C1 segment of cervical spinal cord (tissue), 14 donors: ENCODE measurements around the gene KLHL18.
A peak's percentile ranks its signal among the peaks of the same experiment; 100 is the strongest.
"Not testable (repeated sequence)": the region's sequence is repeated elsewhere in the genome, so short reads cannot be mapped to it uniquely, and the experiment has no call there.

ENCODE experiments used
- DNase-seq, 14 donors: peaks; one replicate each; lab custom pipeline; 2025; lab: John Stamatoyannopoulos, UW

KLHL18 gene

DNA sequence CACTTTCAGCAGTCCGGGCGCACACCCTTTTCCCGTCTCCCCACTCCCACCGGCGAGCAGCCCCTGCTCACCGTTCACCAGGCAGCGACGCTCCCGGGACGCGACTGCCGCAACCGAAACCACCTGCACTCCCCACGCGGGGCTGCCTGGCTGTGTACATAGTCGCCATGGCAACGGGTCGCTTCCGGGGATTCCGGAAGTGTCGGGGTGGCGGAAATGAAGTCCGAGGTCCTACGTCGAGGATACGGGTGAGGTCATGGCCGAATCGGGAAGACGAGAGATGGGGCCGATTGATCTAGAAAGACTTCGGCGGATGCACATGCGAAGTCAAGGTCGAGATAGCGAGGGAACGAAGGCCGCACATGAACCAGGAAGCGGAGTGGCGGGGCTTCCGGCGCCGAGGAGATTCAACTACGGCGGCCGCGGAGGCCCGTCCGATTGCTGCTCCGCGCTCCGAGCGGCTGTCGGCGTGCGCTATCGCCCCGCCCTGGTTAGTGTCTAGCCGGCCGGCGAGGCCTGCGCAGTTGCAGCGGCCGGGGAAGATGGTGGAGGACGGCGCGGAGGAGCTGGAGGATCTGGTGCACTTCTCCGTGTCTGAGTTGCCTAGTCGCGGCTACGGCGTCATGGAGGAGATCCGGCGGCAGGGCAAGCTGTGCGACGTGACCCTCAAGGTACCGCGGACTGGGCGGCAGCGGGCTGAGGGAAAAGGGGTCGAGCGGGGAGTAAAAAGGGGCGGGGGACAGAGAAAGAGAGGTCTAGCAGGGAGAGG, at the start of gene KLHL18, which contains the start of gene KIF9:
Gene KLHL18, plus strand, starts transcription at position 521 of the 769 bp plus-strand sequence. Its CDS starts 22 bp downstream, at position 543.
Gene KIF9, minus strand, starts transcription at position 376 of the 769 bp plus-strand sequence. CDS start 5,425 bp downstream, outside the sequence.
- peak; percentile 69 to 99 (median 94) for DNase-seq

DNA sequence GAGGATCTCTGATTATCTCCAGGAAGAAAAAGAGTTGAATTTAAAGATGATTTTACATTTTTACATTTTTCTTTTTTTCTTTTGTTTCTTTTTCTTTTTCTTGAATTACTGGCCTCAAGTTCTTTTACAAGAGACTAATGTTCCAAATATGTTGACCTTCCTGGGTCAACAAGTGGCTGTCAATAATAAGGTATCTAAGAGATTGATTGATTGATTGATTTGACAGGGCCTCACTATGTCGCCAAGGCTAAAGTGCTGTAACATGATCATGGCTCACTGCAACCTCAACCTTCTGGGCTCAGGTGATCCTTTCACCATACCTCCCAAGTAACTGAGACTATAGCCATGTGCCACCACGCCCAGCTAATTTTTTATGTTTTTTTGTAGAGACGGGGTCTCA, 44.7 kb upstream of the KLHL18 start:
- DNase-seq, result no peak

DNA sequence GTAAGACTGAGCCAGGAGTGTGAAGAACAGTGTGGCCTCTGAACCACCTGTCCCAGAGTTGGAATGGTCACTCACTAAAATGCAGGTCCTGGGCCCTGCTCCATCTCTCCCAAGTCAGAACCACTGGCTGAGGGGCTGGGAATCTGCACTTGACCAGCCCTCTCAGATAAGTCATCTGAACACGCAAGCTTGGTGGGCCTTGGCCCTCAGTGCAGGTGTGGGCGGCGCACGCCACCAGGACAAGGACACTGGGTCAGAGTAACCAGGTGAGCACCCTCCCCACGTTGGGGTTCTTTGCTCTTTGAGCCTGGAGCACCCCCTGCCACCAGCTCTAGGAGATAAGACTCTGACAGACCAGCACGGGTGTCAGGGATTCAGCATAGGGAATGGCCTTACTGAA, 42.8 kb upstream of the KLHL18 start:
- DNase-seq, result no peak

DNA sequence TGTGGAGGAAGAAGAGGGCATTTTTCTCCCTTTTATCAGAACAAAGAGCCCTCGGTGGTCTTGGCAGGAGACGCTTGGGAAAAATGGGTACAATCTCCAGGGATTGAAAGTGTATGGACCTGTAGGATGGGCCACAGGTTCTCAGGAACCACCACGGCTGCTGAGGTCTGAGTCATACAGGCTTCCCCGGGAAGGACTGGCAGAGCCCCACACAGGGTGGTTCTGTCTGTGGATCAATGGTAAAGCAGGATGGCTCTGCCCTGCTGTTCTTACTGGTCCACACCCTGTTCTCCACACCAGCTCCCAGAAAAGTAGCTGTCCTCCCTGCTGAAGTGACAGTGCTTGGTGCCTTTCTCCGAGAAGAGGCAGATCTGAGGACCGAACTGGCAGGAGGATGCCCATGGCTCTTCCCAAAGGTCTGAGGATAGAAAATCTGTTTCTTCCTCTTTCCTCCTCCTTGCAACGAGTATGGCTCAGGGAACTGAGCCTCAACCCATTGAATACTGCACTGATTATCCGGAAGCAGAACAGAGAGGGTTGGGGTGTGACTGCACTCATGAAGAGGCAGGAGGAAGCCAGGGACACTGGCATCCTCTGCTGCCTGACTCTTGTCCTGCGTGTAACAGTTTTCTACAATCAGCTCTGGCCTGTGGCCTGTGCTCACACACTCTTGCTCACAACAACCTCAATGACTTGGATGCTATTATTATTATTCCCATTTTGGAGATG, 39.2 kb upstream of the KLHL18 start:
- no peak for DNase-seq

DNA sequence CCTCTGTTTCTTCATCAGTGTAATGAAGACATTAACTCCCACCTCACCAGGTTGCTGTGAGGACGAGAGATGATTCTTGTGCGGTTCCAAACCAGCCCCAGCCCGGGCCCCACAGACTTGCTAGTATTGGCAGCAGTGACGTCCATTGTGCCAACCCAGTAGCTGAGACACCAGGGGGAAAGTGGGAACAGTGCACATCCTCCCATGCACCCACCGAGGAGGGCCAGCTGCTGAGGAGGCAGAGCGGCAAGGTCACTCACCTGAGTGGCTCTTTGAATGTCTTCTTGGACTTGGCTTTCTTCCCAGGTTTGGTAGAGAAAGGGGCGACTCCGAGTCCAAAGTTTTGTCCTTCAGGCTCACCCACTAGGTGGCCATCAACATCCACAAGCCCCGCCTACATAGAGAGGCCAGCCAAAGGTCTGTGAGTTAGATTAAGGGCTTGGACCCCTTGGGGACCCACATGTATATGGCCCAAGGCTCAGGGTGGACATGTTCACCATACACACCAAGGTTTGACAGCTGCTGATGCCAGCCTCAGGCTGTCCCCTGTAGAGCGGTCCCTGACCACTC, 38.1 kb upstream of the KLHL18 start:
- no peak for DNase-seq

DNA sequence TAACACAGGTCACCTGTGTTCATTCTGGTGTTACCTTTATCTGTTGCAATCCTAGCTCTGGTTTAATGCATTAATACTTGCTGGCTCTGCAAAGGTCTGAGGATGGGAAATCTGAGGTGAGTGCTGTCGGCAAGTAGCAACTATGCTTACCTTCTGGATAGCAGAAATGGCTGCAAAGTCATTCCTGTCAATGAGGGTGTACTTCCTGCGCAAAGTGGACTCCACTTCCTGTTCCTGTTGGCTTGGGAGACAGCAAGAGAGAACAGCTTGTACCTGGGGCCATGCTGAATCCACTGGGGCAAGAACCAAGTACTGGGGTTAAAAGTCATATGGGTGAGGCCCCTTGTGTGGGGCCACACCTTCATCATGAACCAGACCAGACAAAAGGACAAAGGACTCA, 37.5 kb upstream of the KLHL18 start:
- DNase-seq, result no peak

DNA sequence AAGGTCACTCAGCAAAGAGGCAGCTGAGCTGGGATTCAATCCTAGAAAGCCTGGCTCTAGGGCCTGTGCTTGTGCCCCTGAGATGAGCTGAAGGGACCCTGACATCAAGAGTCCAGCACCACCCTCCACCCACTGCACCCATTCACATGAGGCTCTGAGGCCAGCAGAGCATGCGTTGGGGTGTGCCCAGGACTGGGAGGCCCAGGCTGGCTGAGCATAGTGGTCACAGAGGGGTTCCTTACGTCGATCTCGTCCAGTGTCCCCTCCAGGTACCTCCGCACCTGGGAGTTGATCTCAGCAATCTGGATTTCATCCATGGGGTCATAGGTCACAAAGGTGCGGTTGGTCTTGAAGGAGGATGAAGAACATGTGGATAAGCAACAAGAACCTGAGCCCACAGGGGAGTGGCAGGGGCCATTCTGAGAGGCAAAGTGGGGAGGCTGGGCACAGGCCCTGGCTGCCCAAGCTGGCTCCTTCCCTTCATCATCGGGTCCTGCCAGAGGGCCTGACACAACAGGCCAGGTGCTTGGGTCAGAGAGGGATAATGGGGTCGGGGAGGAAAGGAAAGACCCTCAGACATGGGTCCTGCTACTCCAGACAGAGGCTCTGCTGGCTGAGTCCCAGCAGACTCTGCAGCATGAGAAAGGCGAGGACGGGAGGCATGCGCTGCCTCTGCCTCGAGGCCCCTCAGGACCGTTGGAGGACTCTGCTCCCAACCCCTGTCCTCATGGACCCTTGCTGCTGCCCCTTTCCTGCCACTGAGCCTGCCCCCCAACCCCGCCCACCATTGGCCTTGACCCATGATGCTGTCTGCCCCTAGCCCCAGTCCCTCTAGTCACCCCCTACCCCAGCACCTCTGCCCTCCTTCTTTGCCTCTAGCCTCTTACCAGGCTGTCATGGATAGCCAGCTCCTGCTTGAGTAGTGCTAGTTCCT, 35.3 kb upstream of the KLHL18 start:
- DNase-seq, result no peak

DNA sequence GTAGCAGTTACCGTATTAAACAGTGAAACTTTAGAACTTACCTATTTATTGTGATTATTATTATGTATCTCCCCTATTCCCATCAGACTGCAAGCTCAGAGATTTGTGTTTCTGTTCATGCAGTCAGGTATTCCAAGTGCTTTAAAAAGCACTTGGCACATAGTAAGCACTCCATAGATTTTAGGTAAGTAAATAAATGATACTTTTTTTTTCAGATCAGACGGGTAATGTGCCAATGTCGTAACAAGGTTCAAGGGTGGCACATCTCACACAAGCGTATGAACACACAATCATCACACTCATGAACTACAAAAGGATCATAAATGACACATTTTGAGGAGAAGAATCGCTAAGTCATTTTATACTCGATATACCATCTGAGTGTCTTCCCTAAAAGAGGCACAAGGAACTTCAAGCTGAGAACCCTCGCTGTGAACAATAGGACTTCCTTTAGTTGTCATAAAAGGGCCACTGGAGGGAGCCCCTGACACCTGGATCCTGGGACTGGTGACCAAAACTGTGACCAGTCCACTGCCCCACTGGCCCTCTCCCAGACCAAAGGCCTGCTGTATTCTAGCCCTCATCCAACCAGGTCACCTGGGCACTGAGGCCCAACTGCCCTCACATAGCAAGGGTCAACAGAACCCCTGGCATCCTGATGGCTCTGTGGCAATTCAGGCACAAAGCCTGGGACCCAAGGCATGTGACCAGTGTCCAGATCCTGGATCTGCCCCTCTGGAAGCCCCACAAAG, 32.3 kb upstream of the KLHL18 start:
- DNase-seq, result no peak

DNA sequence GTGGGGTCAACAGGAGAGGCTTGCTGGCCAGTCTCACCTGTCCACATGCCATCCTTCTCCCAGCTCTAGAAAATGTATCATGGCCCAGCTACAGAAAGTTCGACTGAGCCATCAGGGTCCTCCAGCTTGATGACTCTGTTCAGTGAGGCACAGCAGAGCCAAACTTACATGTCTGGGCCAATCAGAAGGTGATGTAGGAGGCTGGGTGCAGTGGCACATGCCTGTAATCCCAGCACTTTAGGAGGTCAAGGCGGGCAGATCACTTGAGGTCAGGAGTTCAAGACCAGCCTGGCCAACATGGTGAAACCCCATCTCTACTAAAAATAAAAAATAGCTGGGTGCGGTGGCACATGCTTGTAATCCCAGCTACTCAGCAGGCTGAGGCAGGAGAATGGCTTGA, 31.7 kb upstream of the KLHL18 start:
- DNase-seq, result not testable (repeated sequence)

DNA sequence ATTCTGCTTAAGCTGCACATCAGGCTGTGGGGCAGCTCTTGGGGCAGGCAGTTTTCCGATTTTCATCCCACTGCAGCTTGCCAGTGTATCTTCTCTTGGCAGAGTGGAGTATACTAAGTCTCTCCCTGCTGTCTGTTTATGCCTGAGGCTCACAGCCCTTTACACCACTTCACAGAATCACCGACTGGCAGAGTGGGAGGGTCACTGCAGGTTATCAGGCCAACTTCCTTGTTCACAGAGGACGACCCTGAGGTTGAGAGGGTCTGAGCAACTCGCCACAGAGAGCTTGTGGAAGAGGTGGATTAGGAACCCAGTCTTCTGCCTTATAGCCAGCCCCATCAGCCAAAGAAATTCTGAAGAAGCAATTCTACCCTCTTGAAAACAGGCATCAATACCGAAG, 31.1 kb upstream of the KLHL18 start:
- no peak for DNase-seq

DNA sequence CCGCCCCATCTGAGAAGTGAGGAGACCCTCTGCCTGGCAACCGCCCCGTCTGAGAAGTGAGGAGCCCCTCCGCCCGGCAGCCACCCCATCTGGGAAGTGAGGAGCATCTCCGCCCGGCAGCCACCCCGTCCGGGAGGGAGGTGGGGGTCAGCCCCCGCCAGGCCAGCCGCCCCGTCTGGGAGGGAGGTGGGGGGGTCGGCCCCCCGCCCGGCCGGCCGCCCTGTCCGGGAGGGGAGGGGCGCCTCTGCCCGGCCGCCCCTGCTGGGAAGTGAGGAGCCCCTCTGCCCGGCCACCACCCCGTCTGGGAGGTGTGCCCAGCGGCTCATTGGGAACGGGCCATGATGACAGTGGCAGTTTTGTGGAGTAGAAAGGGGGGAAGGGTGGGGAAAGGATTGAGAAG, 26.4 kb upstream of the KLHL18 start:
- DNase-seq, result not testable (repeated sequence)

DNA sequence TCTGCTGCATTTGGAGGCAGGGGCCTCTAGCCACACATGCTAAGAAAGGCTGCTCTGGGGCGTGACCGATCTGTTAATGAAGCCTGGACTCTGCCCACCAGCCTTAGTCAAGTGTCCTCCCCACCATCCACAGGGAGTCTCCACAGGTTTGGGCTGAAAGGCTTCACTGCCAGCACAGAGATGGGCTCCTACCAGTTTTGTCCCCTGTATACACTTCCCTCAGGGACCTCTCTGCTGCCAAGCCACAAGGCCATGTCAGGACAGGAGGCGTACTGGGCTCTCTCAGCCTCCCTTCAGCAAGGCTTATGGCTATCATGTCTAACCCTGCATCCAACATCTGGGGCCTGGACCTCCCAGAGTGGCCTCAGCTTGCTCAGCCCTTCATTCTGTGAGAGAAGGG, 23.6 kb upstream of the KLHL18 start:
- DNase-seq, result no peak

DNA sequence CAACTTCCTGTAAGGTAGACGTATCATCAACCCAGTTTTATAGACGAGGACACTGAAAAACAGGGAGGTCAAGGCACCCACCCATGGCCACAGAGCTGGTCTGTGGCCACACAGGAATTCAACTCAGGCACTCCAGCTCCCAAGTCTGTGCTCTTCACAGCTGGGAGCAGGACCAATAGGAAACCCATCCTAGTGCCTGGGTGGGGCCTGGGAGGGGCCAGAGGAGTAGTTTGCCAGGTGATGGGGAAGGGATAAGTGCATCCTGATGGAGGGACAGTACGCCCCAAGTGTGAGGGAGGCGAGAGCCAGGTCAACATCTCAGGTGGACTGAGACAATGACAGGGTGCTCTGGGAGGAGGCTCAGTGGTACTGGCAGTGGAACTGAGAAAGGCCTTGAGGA, 22.1 kb upstream of the KLHL18 start:
- DNase-seq, result no peak

DNA sequence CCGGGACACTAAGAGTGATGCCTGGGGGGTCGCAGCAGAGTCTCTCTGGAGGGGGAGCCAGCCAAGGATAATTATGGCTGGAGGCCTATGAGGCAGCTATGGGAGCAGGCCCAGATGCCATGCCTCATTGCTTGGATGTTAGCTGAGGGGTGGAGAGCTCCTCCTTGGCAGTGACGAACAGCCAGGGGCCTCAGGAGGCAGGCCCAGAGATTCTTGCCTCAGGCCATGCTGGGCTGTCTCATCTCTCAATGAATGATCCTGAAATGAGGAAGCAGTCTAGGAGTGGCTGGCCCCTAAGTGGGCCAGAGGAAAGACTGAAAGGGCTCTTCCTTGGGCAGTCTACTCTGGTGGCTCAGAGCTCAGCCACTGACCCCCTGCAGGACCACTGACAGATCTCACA, 21.4 kb upstream of the KLHL18 start:
- no peak for DNase-seq

DNA sequence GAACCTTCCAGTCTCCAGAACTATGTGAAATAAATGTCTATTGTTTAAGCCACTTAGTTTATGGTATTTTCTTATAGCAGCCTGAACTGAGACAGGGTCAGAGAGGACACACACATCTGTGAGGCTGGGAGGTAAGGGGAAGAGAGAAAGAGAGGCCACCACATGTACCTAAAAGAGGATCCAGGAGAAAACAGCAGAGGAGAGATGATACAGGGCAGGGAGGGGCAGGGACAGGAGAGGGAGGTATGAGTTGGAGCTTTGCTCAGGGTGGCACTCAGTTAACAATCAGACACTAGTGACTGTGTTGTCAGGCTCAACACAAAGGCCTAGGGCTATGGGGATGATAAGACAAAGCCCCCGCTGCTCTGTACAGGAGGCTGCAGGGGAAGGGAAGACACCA, 17.7 kb upstream of the KLHL18 start:
- DNase-seq, result no peak

DNA sequence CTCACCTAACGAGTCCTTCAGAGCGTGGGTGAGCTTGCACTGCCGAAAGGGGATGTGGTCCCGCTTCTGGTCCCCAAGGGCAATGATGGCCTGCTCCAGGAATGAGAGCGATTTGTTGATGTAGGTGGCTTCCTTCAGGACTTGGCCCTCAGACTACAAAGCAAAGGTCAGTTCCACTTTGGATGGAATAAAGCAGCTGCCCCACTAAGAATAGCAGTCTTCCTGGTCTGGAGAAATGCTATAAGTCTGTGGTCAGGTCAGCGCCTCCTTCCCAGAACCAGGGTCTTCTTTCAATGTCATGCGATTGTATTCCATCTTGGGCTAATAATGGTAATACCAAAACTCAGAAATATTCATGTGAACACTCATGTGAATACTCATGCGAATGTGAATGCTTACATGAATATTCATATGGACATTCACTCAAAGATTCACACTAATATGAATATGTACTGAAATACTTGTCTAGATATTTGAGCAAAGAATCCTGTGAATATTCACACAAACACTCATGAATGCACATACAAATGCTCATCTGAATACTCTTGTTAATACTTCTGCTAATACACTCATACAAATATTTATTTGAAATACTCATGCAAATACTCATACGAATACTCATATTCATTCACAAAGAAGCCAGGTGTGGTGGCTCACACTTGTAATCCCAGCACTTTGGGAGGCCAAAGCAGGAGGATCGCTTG, 16.9 kb upstream of the KLHL18 start:
- no peak for DNase-seq

DNA sequence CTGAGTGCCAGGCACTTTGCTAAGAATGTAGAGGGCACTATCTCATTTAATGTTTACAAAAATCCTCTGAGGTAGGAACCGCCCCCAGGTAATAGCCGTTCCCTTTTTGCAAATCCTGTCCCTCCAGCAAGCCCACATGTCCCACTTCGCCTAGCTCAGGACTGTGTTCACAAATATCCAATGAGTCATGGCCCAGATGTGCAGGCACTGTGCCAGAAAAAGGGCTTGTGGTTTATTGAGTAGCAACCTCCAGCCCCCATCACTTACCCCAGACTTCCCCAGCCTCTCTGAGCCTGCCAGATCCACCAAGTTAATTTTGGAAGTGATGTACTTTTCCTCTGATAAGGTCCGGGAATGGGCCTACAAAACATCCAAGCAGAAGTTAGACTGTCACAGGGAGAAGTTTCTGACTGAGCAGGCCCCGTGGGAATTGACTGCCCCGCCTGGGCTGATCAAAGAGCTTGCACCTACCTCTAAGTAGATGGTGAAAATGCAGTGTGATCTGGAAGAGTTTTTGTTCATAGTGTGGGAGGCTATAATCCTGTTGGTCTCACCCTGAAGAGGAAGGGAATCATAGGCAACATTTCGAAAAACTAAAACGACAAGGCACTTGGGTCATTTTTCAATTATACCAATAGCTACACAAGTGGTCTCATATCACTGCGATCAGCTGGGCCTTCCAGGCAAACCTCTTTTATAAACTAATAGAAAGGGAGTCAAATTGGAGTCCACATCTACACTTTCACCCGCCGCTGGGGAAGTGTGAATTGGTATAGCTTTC, 15.8 kb upstream of the KLHL18 start:
- DNase-seq, result peak in 4 of 14 donors; percentile 6 to 51 (median 9)

DNA sequence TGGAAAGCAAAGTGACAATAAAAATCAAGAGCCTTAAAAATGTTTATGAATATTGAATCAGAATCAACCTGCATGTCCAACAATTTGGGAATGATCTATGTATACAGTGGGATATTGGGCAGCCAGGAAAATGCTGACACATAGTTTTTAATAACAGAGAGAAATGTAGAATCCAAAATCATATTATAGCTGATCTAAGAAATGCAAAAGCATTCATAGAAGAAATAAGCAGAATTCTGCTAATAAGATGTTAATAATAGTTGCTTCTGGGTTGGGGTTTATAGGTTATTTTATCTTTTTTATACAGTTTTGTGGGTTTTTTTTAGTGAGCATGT, 15.3 kb upstream of the KLHL18 start:
- no peak for DNase-seq

DNA sequence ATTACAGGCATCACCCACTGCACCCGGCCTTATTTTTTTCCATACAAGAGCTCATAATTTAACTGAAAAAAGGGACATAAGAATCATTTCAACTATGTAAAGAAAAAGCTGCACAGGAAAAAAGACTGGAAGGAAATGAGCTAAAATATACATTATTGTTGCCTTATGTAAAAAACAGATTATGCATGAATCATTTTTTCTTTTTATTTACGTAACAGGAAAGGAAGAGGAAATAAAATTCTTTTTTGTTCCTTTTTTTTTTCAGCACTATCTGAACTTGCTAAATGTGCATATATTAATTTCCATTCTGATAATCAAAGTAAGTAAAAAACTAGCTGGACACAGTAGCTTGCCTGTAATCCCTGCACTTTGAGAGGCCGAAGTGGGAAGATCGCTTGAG, 12.2 kb upstream of the KLHL18 start:
- no peak for DNase-seq

DNA sequence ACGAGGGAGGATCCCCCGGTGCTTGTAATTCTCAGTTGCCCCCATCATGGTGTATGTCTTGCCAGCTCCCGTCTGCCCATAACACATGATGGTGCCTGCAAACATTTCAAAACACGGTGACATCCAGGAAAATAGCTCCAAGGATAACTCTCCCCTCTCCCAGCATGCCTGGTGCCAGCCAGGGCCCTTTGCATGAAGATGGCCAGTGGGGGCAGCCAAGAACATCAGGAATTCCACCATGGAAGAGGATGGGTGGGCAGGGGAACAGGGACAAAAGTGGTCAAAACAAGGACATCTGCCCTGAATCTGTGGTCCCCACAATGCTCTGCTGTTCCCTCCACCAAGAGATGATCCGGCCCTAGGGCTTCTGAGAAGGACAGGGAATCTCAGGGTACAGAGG, 9.2 kb upstream of the KLHL18 start:
- DNase-seq, result no peak
